GM12801 (cell line): ENCODE measurements around the gene NEUROD2.

Experiments
- CTCF ChIP-seq: IDR thresholded peaks from one replicate; pipeline ENCODE4 v1.5.1; 2011; ENCODE audit warnings: control low read depth; ENCODE audit not compliant: insufficient read length; ENCODE audit errors: extremely low read depth

The NEUROD2 gene

GRCh38 chr17:39598630-39599003, 9.1 kb downstream of the NEUROD2 start:
- no peak for TF ChIP-seq CTCF

- TF ChIP-seq CTCF: no peak
Observed at GRCh38 chr17:39598047-39598481, 9.7 kb downstream of the NEUROD2 start.

- TF ChIP-seq CTCF: no peak
Observed at GRCh38 chr17:39597372-39598046, 10.2 kb downstream of the NEUROD2 start.

- TF ChIP-seq CTCF: no peak
Observed at GRCh38 chr17:39596543-39597267, 11.0 kb downstream of the NEUROD2 start.

- no peak for TF ChIP-seq CTCF
Observed at GRCh38 chr17:39595928-39596510, 11.7 kb downstream of the NEUROD2 start.

- no peak for TF ChIP-seq CTCF
Observed at GRCh38 chr17:39595294-39595693, 12.4 kb downstream of the NEUROD2 start.

GRCh38 chr17:39593371-39593770, 14.3 kb downstream of the NEUROD2 start:
- TF ChIP-seq CTCF: no peak
